Psoas muscle (tissue), 8 donors: Measurements from ENCODE around the gene ROBO3. TPM values are rescaled to one million over a fixed set of nuclear protein-coding genes. Genes with fewer than 3 reads are reported as not detected.

Experiments used
- ATAC-seq, 4 donors: fragments of 200-7000 bp; cut with Tn5 transposase; one replicate each; pipeline ENCODE4 v1.9.1; 2020; ENCODE audit warnings: moderate library complexity in 3 of 4, mild to moderate bottlenecking in 2 of 4
- DNase-seq, 2 donors: peaks; one replicate each; pipeline ENCODE4 v3.0.0-alpha.2; 2020
- H3K27ac ChIP-seq: fragments of 200-600 bp; one replicate; pipeline ENCODE4 v1.8.0; 2022
- H3K27me3 ChIP-seq, 3 donors: fragments of 200-600 bp in 1 of 3; one replicate each; pipeline versions ENCODE4 v1.6.1 to v1.8.0; 2013 to 2022; ENCODE audit warnings: low read length in 2 of 3, mild to moderate bottlenecking in 2 of 3, moderate library complexity in 1 of 3; ENCODE audit not compliant: insufficient read depth in 3 of 3
- H3K36me3 ChIP-seq, 2 donors: fragments of 200-600 bp in 1 of 2; one replicate each; pipeline versions ENCODE4 v1.6.1 to v1.8.0; 2013 to 2022; ENCODE audit warnings: low read depth in 1 of 2, mild to moderate bottlenecking in 1 of 2, moderate library complexity in 1 of 2; ENCODE audit not compliant: insufficient read depth in 1 of 2
- H3K4me1 ChIP-seq: fragments of 200-600 bp; one replicate; pipeline ENCODE4 v1.8.0; 2022
- H3K4me3 ChIP-seq: fragments of 200-600 bp; one replicate; pipeline ENCODE4 v1.8.0; 2022; ENCODE audit warnings: mild to moderate bottlenecking
- H3K9me3 ChIP-seq: fragments of 200-600 bp; one replicate; pipeline ENCODE4 v1.8.0; 2022
- WGBS, 3 donors: extraction: QIAGEN DNeasy Blood & Tissue Kit; methylation state at CpG; one replicate each; pipeline versions ENCODE4 v1.1.6 to v1.1.7; 2013; 5-methylcytosine and 5-hydroxymethylcytosine counted together
- intact Hi-C, 2 donors: fragments of 100-400 bp; cut with DNase I; formaldehyde crosslinking; loops; one replicate each; pipeline versions ENCODE4 v1.11.0 to v1.14.2; 2022
- polyA plus RNA-seq, 3 donors: library from polyadenylated mRNA; stranded (reverse); fragments of 200-250 nt; gene quantifications; one replicate each; pipeline ENCODE4 v1.2.3, GENCODE V29; 2013
- total RNA-seq, 4 donors: library from RNA; stranded (reverse); fragmentation: NEBNext Ultra II Directional in 2 of 4; extraction: Animal tissue kit (Norgen Biotek cat#: 25700) in 2 of 4; gene quantifications; one replicate each; pipeline versions ENCODE4 v1.2.1 to v1.2.4, GENCODE V29; 2021 to 2023
- TF ChIP-seq, protein P1 (sequence below): fragments of 200-600 bp; IDR thresholded peaks from one replicate; pipeline ENCODE4 v1.8.0; 2022; ENCODE audit warnings: antibody characterized with exemption
- donor health status: healthy with polysubstance abuse.
- donor health status: DM: no; HTN: no; CAD: no; lungs with moderate emphysema.
- donor health status: Bipolar disorder and iron deficiency.
- donor health status: healthy.
- donor health status: DM: yes; HTN: yes; CAD: no.
- donor health status: DM: no; HTN: no; CAD: no.
- donor health status: DM: no; HTN: no; CAD: no.
- donor health status: DM: yes; HTN: yes; CAD: no.

Gene ROBO3
- total and polyA plus RNA-seq, 7 donors, result 1.7 to 3.6 (median 2.9) TPM

GRCh38 chr11:124823512-124824376 is 41.5 kb upstream of the ROBO3 start:
- no peaks in the 10 kb centered on the region for H3K4me1 ChIP-seq
- no peak for DNase-seq
- TF ChIP-seq, protein P1, sequence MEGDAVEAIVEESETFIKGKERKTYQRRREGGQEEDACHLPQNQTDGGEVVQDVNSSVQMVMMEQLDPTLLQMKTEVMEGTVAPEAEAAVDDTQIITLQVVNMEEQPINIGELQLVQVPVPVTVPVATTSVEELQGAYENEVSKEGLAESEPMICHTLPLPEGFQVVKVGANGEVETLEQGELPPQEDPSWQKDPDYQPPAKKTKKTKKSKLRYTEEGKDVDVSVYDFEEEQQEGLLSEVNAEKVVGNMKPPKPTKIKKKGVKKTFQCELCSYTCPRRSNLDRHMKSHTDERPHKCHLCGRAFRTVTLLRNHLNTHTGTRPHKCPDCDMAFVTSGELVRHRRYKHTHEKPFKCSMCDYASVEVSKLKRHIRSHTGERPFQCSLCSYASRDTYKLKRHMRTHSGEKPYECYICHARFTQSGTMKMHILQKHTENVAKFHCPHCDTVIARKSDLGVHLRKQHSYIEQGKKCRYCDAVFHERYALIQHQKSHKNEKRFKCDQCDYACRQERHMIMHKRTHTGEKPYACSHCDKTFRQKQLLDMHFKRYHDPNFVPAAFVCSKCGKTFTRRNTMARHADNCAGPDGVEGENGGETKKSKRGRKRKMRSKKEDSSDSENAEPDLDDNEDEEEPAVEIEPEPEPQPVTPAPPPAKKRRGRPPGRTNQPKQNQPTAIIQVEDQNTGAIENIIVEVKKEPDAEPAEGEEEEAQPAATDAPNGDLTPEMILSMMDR, result no peak
- peaks cover 0 to 20% (median 2%) of the 10 kb centered on the region in 3 donors for H3K27me3 ChIP-seq
- no peak for ATAC-seq
- H3K4me3 ChIP-seq, result no peak overlapping the region
- WGBS, 3 donors, result 59 to 70% (median 61%) methylated on average over 8 of the region's 8 CpGs
- H3K27ac ChIP-seq, result no peak overlapping the region
- H3K36me3 ChIP-seq, result no peaks in the 10 kb centered on the region
- intact Hi-C loops, result no loop called here
- H3K9me3 ChIP-seq, result no peaks in the 10 kb centered on the region

DNA sequence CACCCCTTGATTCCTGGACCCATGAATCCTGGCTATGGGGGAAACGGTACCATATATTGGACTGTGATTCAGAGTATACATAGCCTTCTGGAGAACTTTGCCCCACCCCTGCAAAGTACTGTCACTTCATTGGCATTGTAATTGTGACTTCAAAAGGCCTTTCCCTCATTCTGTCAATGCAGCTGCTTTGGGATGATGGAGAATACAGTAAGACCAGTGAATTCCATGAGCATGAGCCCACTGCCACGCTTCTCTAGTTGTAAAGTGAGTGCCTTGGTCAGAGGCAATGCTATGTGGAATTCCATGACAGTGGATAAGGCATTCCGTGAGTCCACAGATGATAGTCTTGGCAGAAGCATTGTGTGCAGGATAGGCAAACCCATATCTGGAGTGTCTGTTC is 39.4 kb upstream of the ROBO3 start:
- no peaks in the 10 kb centered on the region for H3K9me3 ChIP-seq
- no peak overlapping the region for H3K4me3 ChIP-seq
- H3K36me3 ChIP-seq, result no peaks in the 10 kb centered on the region
- TF ChIP-seq, protein P1, result no peak
- intact Hi-C loops, result no loop called here
- no peaks in the 10 kb centered on the region for H3K4me1 ChIP-seq
- H3K27ac ChIP-seq, result no peak overlapping the region
- peaks cover 0 to 4% (median 0%) of the 10 kb centered on the region in 3 donors for H3K27me3 ChIP-seq
- WGBS, 3 donors, result 33 to 65% (median 54%) methylated on average over 3 of the region's 3 CpGs
- DNase-seq (no peak), ATAC-seq (no peak)

- intact Hi-C loops, result no loop called here
- H3K9me3 ChIP-seq, result no peaks in the 10 kb centered on the region
- no peaks in the 10 kb centered on the region for H3K27me3 ChIP-seq
- DNase-seq, result no peak
- no peaks in the 10 kb centered on the region for H3K36me3 ChIP-seq
- H3K4me3 ChIP-seq, result no peak overlapping the region
- 30 to 47% (median 34%) methylated on average over 3 of the region's 3 CpGs for WGBS, 3 donors
- no peak overlapping the region for H3K27ac ChIP-seq
- ATAC-seq, result peak in 2 of 4 donors; percentile 36 to 37
- TF ChIP-seq, protein P1, result no peak
- H3K4me1 ChIP-seq, result no peaks in the 10 kb centered on the region
Measured at GRCh38 chr11:124829986-124830385, 35.2 kb upstream of the ROBO3 start.

- Histone ChIP-seq H3K27ac (no peak overlapping the region), H3K36me3 (no peaks in the 10 kb centered on the region), H3K4me3 (no peak overlapping the region), H3K9me3 (no peaks in the 10 kb centered on the region), H3K27me3 (no peaks in the 10 kb centered on the region), H3K4me1 (no peaks in the 10 kb centered on the region)
- WGBS, 3 donors, result 90 to 96% (median 91%) methylated on average over 3 of the region's 3 CpGs
- ATAC-seq, result no peak
- no peak for DNase-seq
- intact Hi-C loops, result no loop called here
- TF ChIP-seq, protein P1, result no peak
Measured at GRCh38 chr11:124830749-124831148, 34.5 kb upstream of the ROBO3 start.
